Caco-2 (cell line): ENCODE measurements around the gene ADARB1. TPM values are rescaled to one million over a fixed set of nuclear protein-coding genes. Genes with fewer than 3 reads are reported as not detected.

Experiments used
- BruUV-seq: library from RNA; stranded (reverse); fragments of 400-500 nt; replicated peaks from 2 replicates; lab custom pipeline; 2021; lab: Mats Ljungman, UMichigan
- CTCF ChIA-PET: fragments of 300-600 bp; sonication (Branson Sonifier 250); formaldehyde crosslinking; loops from one replicate; lab custom pipeline; 2022; ENCODE audit warnings: antibody characterized with exemption; lab: Charles Lee
- POLR2A ChIA-PET: fragments of 300-600 bp; sonication (Branson Sonifier 250); formaldehyde crosslinking; loops from one replicate; lab custom pipeline; 2022; ENCODE audit warnings: antibody characterized with exemption; lab: Charles Lee
- DNase-seq, 2 experiments: peaks; one replicate each; pipeline versions ENCODE4 v3.0.0 to v3.0.0-alpha.2; 2020 to 2022
- H3K27me3 ChIP-seq: replicated peaks from 2 replicates; pipeline ENCODE4 v1.6.0; 2011; ENCODE audit warnings: low read length; ENCODE audit not compliant: control insufficient read depth, insufficient read depth
- H3K36me3 ChIP-seq: 2 replicates; pipeline ENCODE4 v1.5.1; 2011; ENCODE audit warnings: low read length; ENCODE audit not compliant: control insufficient read depth, insufficient read depth
- H3K4me1 ChIP-seq: fragments of 250-450 bp; sonication (Bioruptor Pico); 2 replicates; pipeline ENCODE4 v1.5.1; 2020; ENCODE audit warnings: mild to moderate bottlenecking
- H3K4me3 ChIP-seq: 2 replicates; pipeline ENCODE4 v1.5.1; 2011; ENCODE audit warnings: low read depth, mild to moderate bottlenecking, control low read depth, low read length
- H3K9me3 ChIP-seq: fragments of 250-450 bp; sonication (Bioruptor Pico); 2 replicates; pipeline ENCODE4 v1.5.1; 2020; ENCODE audit warnings: mild to moderate bottlenecking, moderate library complexity
- H3K27ac Mint-ChIP-seq: one replicate; pipeline ENCODE4 v1.8.0; 2022; ENCODE audit warnings: mixed read lengths; ENCODE audit not compliant: unreplicated experiment
- H3K27me3 Mint-ChIP-seq: one replicate; pipeline ENCODE4 v1.8.0; 2022; ENCODE audit warnings: mixed read lengths; ENCODE audit not compliant: insufficient read depth, unreplicated experiment
- H3K36me3 Mint-ChIP-seq: one replicate; pipeline ENCODE4 v1.8.0; 2022; ENCODE audit warnings: mild to moderate bottlenecking, mixed read lengths; ENCODE audit not compliant: insufficient read depth, unreplicated experiment
- H3K4me1 Mint-ChIP-seq: one replicate; pipeline ENCODE4 v1.8.0; 2022; ENCODE audit warnings: low read depth, mixed read lengths; ENCODE audit not compliant: unreplicated experiment
- H3K4me3 Mint-ChIP-seq: one replicate; pipeline ENCODE4 v1.8.0; 2022; ENCODE audit warnings: mild to moderate bottlenecking, moderate library complexity, mixed read lengths; ENCODE audit not compliant: unreplicated experiment
- H3K9me3 Mint-ChIP-seq: one replicate; pipeline ENCODE4 v1.8.0; 2022; ENCODE audit warnings: mixed read lengths; ENCODE audit not compliant: unreplicated experiment
- intact Hi-C: fragments of 100-400 bp; cut with micrococcal nuclease; formaldehyde crosslinking; loops from one replicate; pipeline ENCODE4 v1.10.0; 2022; ENCODE audit not compliant: unreplicated experiment
- total RNA-seq: library from RNA; stranded (reverse); gene quantifications from 2 replicates; pipeline ENCODE4 v1.2.3, GENCODE V29; 2022
- TF ChIP-seq, protein P1 (sequence below), 2 experiments: fragments of 200-600 bp in 1 of 2; IDR thresholded peaks; 1 replicate in 1 of 2; 2 replicates in 1 of 2; pipeline versions ENCODE4 v1.5.1 to v1.8.0; 2011 to 2022; ENCODE audit warnings: antibody characterized with exemption in 1 of 2, control low read depth in 1 of 2, inconsistent platforms in 1 of 2, low read depth in 1 of 2, low read length in 1 of 2, mild to moderate bottlenecking in 1 of 2, moderate library complexity in 1 of 2; ENCODE audit not compliant: insufficient read depth in 1 of 2, severe bottlenecking in 1 of 2, unreplicated experiment in 1 of 2

Gene ADARB1
- total RNA-seq, 1 experiment from 2014 or later, result 25.4 TPM

DNA sequence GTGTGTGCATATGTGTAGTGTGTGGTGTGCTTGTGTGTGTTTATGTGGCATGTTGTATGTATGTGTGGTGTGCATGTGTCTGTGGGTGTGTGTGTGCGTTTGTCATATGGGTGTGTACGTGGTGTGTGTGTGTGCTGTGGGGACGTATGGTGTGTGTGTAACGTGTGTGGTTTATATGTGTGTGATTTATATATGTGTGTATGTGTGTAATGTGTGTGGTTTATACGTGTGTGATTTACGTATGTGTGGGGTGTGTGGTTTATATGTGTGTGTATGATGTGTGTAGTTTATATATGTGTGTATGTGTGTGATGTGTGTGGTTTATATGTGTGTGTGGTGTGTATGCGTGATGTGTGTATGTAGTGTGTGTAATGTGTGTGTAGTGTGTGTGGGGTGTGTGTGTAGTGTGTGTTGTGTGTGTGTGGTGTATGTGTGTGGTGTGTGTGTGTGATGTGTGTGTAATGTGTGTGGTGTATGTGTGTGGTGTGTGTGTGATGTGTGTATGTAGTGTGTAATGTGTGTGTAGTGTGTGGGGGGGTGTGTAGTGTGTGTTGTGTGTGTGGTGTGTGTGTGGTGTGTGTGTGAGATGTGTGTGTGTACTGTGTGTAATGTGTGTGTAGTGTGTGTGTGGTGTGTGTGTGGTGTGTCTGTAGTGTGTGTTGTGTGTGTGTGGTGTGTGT is 32.3 kb upstream of the ADARB1 start:
- CTCF ChIA-PET, result no interaction called here
- intact Hi-C loops, result no loop called here

DNA sequence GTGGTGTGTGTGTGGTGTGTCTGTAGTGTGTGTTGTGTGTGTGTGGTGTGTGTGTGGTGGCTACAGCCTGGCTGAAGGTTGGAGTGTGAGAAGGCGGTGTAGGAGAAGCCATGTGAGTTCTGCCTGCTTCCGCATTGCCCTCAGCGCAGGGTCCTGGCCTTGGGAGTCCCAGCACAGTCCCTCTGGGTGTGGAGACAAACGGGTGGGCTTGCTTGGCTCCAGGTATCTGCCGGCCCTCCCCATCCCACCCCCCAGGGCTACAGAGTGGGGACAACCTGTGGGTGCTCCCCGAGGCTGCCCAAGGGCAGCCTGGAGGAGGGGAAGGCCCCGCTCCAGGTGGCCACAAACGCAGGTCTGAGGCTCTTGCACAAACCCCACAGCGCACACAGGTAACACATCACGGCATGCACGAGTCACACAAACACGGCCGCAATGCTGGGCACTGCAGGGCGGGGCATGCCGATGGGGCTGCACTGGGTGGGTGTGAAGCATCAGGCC is 31.7 kb upstream of the ADARB1 start:
- peaks cover 25% of the 10 kb centered on the region for H3K9me3 Mint-ChIP-seq
- Histone ChIP-seq H3K36me3 (no peaks in the 10 kb centered on the region), H3K27me3 (no peaks in the 10 kb centered on the region), H3K4me1 (no peaks in the 10 kb centered on the region), H3K9me3 (peaks cover 12% of the 10 kb centered on the region), H3K4me3 (no peak overlapping the region)
- H3K36me3 Mint-ChIP-seq, result no peaks in the 10 kb centered on the region
- DNase-seq, result no peak
- intact Hi-C loops, result no loop called here
- H3K4me1 Mint-ChIP-seq, result peaks cover 9% of the 10 kb centered on the region
- TF ChIP-seq, protein P1, sequence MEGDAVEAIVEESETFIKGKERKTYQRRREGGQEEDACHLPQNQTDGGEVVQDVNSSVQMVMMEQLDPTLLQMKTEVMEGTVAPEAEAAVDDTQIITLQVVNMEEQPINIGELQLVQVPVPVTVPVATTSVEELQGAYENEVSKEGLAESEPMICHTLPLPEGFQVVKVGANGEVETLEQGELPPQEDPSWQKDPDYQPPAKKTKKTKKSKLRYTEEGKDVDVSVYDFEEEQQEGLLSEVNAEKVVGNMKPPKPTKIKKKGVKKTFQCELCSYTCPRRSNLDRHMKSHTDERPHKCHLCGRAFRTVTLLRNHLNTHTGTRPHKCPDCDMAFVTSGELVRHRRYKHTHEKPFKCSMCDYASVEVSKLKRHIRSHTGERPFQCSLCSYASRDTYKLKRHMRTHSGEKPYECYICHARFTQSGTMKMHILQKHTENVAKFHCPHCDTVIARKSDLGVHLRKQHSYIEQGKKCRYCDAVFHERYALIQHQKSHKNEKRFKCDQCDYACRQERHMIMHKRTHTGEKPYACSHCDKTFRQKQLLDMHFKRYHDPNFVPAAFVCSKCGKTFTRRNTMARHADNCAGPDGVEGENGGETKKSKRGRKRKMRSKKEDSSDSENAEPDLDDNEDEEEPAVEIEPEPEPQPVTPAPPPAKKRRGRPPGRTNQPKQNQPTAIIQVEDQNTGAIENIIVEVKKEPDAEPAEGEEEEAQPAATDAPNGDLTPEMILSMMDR (IDR thresholded peaks at IDR 0.05; ENCODE audit: insufficient read depth in 1 of 2, low read depth in 1 of 2, low read length in 1 of 2, severe bottlenecking in 1 of 2, unreplicated experiment in 1 of 2), result no peak
- CTCF ChIA-PET, result no interaction called here
- H3K27ac Mint-ChIP-seq, result no peak overlapping the region
- H3K27me3 Mint-ChIP-seq, result peaks cover 3% of the 10 kb centered on the region
- POLR2A ChIA-PET, result no interaction called here
- no TSS peak for BruUV-seq
- no peak overlapping the region for H3K4me3 Mint-ChIP-seq

More for the DNA sequence above, 32.3 kb upstream of the ADARB1 start:
- H3K27ac Mint-ChIP-seq, result peak overlapping the region; percentile 27
- no peak overlapping the region for H3K4me3 ChIP-seq
- H3K36me3 ChIP-seq, result no peaks in the 10 kb centered on the region
- no peak overlapping the region for H3K4me3 Mint-ChIP-seq
- no peaks in the 10 kb centered on the region for H3K4me1 ChIP-seq
- peaks cover 9% of the 10 kb centered on the region for H3K4me1 Mint-ChIP-seq
- TF ChIP-seq, protein P1 (IDR thresholded peaks at IDR 0.05; ENCODE audit: insufficient read depth in 1 of 2, low read depth in 1 of 2, low read length in 1 of 2, severe bottlenecking in 1 of 2, unreplicated experiment in 1 of 2), result no peak
- no peak for DNase-seq
- no TSS peak for BruUV-seq
- no peaks in the 10 kb centered on the region for H3K27me3 ChIP-seq
- POLR2A ChIA-PET, result no interaction called here
- peaks cover 10% of the 10 kb centered on the region for H3K9me3 ChIP-seq
- peaks cover 25% of the 10 kb centered on the region for H3K9me3 Mint-ChIP-seq
- H3K36me3 Mint-ChIP-seq, result no peaks in the 10 kb centered on the region
- H3K27me3 Mint-ChIP-seq, result peaks cover 3% of the 10 kb centered on the region

DNA sequence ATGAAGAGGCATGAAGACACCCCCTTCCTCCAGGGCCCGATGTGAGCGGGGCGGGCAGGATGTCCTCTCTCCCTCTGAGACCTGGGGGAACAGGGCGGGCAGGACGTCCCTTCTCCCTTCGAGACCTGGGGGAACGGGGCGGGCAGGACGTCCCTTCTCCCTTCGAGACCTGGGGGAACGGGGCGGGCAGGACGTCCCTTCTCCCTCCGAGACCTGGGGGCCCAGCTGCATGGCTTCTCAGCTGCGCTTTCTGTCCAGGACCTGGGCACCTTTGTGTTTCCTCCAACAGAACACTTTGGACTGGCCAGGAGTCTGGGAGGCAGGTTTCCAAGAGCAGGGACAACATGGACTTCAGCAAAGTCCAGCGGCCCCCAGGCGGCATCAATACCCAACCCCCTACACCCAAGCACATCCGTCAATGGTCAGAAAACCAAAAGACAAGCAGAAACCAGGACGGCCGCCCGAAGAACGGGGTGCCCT is 30.8 kb upstream of the ADARB1 start:
- Histone ChIP-seq H3K4me1 (no peaks in the 10 kb centered on the region), H3K27me3 (no peaks in the 10 kb centered on the region), H3K4me3 (no peak overlapping the region), H3K9me3 (peaks cover 16% of the 10 kb centered on the region), H3K36me3 (no peaks in the 10 kb centered on the region)
- TF ChIP-seq, protein P1 (IDR thresholded peaks at IDR 0.05; ENCODE audit: insufficient read depth in 1 of 2, low read depth in 1 of 2, low read length in 1 of 2, severe bottlenecking in 1 of 2, unreplicated experiment in 1 of 2), result no peak
- intact Hi-C loops, result no loop called here
- H3K27ac Mint-ChIP-seq, result no peak overlapping the region
- no peak overlapping the region for H3K4me3 Mint-ChIP-seq
- POLR2A ChIA-PET, result no interaction called here
- H3K27me3 Mint-ChIP-seq, result peaks cover 3% of the 10 kb centered on the region
- H3K36me3 Mint-ChIP-seq, result no peaks in the 10 kb centered on the region
- DNase-seq, result no peak
- peaks cover 9% of the 10 kb centered on the region for H3K4me1 Mint-ChIP-seq
- BruUV-seq, result no TSS peak
- H3K9me3 Mint-ChIP-seq, result peaks cover 21% of the 10 kb centered on the region
- CTCF ChIA-PET, result no interaction called here
